Keratinocyte (primary cell): ENCODE measurements around the gene BCAS3. TPM values are rescaled to one million over a fixed set of nuclear protein-coding genes. Genes with fewer than 3 reads are reported as not detected.

ENCODE experiments used
- DNase-seq: peaks from one replicate; pipeline ENCODE4 v3.0.0-alpha.2; 2011; ENCODE audit warnings: low read depth, missing footprints, low spot score
- FAIRE-seq: peaks from 2 replicates; lab custom pipeline; 2011; peaks lifted over from hg19 to GRCh38; lab: Jason Lieb, UNC
- H2AFZ ChIP-seq: 2 replicates; pipeline ENCODE4 v1.6.0; 2012; ENCODE audit warnings: low read length, control low read depth, inconsistent platforms; ENCODE audit not compliant: control insufficient read depth
- H3K27ac ChIP-seq: 2 replicates; pipeline ENCODE4 v1.5.1; 2011; ENCODE audit warnings: low read length; ENCODE audit not compliant: control insufficient read depth, insufficient read depth
- H3K27me3 ChIP-seq: 3 replicates; pipeline ENCODE4 v1.6.0; 2011; ENCODE audit warnings: low read length; ENCODE audit not compliant: control insufficient read depth, insufficient read depth; ENCODE audit errors: extremely low read depth
- H3K36me3 ChIP-seq, 2 experiments: 2 replicates in 1 of 2; 3 replicates in 1 of 2; pipeline ENCODE4 v1.5.1; 2011; ENCODE audit warnings: low read length in 2 of 2, mild to moderate bottlenecking in 1 of 2; ENCODE audit not compliant: control insufficient read depth in 2 of 2, insufficient read depth in 2 of 2; ENCODE audit errors: extremely low read depth in 1 of 2
- H3K4me1 ChIP-seq: 3 replicates; pipeline ENCODE4 v1.5.1; 2011; ENCODE audit warnings: low read length; ENCODE audit not compliant: control insufficient read depth, insufficient read depth; ENCODE audit errors: extremely low read depth
- H3K4me2 ChIP-seq: 3 replicates; pipeline ENCODE4 v1.6.0; 2011; ENCODE audit warnings: low read depth, low read length; ENCODE audit not compliant: control insufficient read depth, insufficient read depth; ENCODE audit errors: extremely low read depth
- H3K4me3 ChIP-seq, 3 experiments: fragments of 200-600 bp in 1 of 3; sonication (generic) in 1 of 3; 2 replicates in 2 of 3; 3 replicates in 1 of 3; pipeline ENCODE4 v1.5.1; 2011 to 2016; ENCODE audit warnings: low read length in 3 of 3, mild to moderate bottlenecking in 3 of 3, control low read depth in 2 of 3, inconsistent platforms in 1 of 3, low read depth in 1 of 3, mixed read lengths in 1 of 3, mixed run types in 1 of 3, moderate library complexity in 1 of 3; ENCODE audit not compliant: control insufficient read depth in 2 of 3, insufficient read depth in 2 of 3; ENCODE audit errors: extremely low read depth in 1 of 3
- H3K79me2 ChIP-seq: 2 replicates; pipeline ENCODE4 v1.6.0; 2012; ENCODE audit warnings: low read length; ENCODE audit not compliant: control insufficient read depth, insufficient read depth
- H3K9ac ChIP-seq: 3 replicates; pipeline ENCODE4 v1.6.0; 2011; ENCODE audit warnings: low read length; ENCODE audit not compliant: control insufficient read depth, insufficient read depth; ENCODE audit errors: extremely low read depth
- H3K9me1 ChIP-seq: 3 replicates; pipeline ENCODE4 v1.6.0; 2011; ENCODE audit warnings: low read length; ENCODE audit not compliant: control insufficient read depth, insufficient read depth; ENCODE audit errors: extremely low read depth
- H3K9me3 ChIP-seq: 2 replicates; pipeline ENCODE4 v1.5.1; 2012; ENCODE audit warnings: low read depth, low read length; ENCODE audit not compliant: control insufficient read depth
- H4K20me1 ChIP-seq: 3 replicates; pipeline ENCODE4 v1.6.0; 2011; ENCODE audit warnings: low read length; ENCODE audit not compliant: control insufficient read depth, insufficient read depth; ENCODE audit errors: extremely low read depth
- CTCF ChIP-seq, 3 experiments: IDR thresholded peaks in 1 of 3; conservative IDR thresholded peaks in 1 of 3; optimal IDR thresholded peaks in 1 of 3; 2 replicates in 2 of 3; 3 replicates in 1 of 3; pipeline versions ENCODE3 to v1.5.1; 2011; ENCODE audit warnings: low read length in 3 of 3, mild to moderate bottlenecking in 3 of 3, moderate library complexity in 2 of 3, control low read depth in 1 of 3, inconsistent platforms in 1 of 3; ENCODE audit not compliant: insufficient read depth in 2 of 3; ENCODE audit errors: extremely low read depth in 1 of 3
- EZH2 ChIP-seq: IDR thresholded peaks from one replicate; pipeline ENCODE4 v1.6.1; 2012; ENCODE audit warnings: inconsistent platforms, mild to moderate bottlenecking, low read length, moderate library complexity
- dilution Hi-C: fragments of 300-500 bp; cut with MboI; formaldehyde crosslinking; loops from one replicate; pipeline ENCODE4 v1.7.0; 2020; ENCODE audit warnings: low sequenced_read_pairs; ENCODE audit not compliant: extremely low pct_ligation_motif_present
- polyA plus RNA-seq, 5 experiments: library from polyadenylated mRNA; depleted of rRNA in 3 of 5; stranded (reverse) in 3 of 5; stranded (forward) in 1 of 5; unstranded in 1 of 5; fragments of >200 nt; gene quantifications; 1 replicate in 1 of 5; 2 replicates in 3 of 5; 3 replicates in 1 of 5; pipeline versions ENCODE4 v1.2.1 to v1.2.3, GENCODE V29; 2011 to 2012; ENCODE audit warnings: missing spikeins in 2 of 5, low read depth in 1 of 5, low replicate concordance in 1 of 5

Gene BCAS3
- polyA plus RNA-seq, 1 donor (not counting 4 experiments of a cell fraction or from before 2014, with no cell fraction given) = 11.8 TPM

GRCh38 chr17:61219460-61219859 is 541.8 kb downstream of the BCAS3 start:
- Histone ChIP-seq H3K27ac (no peak overlapping the region), H2AFZ (no peak overlapping the region), H3K9me1 (no peaks in the 10 kb centered on the region), H3K9me3 (no peaks in the 10 kb centered on the region), H3K4me1 (no peaks in the 10 kb centered on the region), H3K79me2 (no peaks in the 10 kb centered on the region), H4K20me1 (no peaks in the 10 kb centered on the region), H3K36me3 (no peaks in the 10 kb centered on the region), H3K9ac (no peak overlapping the region), H3K27me3 (no peaks in the 10 kb centered on the region), H3K4me3 (no peak overlapping the region), H3K4me2 (no peak overlapping the region)
- dilution Hi-C loops = no loop called here
- TF ChIP-seq EZH2 = no peak
- TF ChIP-seq CTCF (optimal IDR thresholded peaks at IDR 0.05 in 1 of 3, IDR thresholded peaks at IDR 0.05 in 1 of 3, conservative IDR thresholded peaks at IDR 0.05 in 1 of 3; ENCODE audit: extremely low read depth in 1 of 3, insufficient read depth in 2 of 3, low read length in 3 of 3) = no peak
- FAIRE-seq (no peak), DNase-seq (no peak)

GRCh38 chr17:61221181-61221580 is 543.5 kb downstream of the BCAS3 start:
- dilution Hi-C loops = no loop called here
- no peaks in the 10 kb centered on the region for H3K4me1 ChIP-seq
- H3K36me3 ChIP-seq = no peaks in the 10 kb centered on the region
- H3K27me3 ChIP-seq = no peaks in the 10 kb centered on the region
- DNase-seq (no peak), FAIRE-seq (no peak)
- H3K9me1 ChIP-seq = no peaks in the 10 kb centered on the region
- H3K4me2 ChIP-seq = no peak overlapping the region
- no peak overlapping the region for H3K9ac ChIP-seq
- no peak overlapping the region for H3K4me3 ChIP-seq
- no peak overlapping the region for H2AFZ ChIP-seq
- no peaks in the 10 kb centered on the region for H3K9me3 ChIP-seq
- no peak overlapping the region for H3K27ac ChIP-seq
- TF ChIP-seq EZH2 (no peak), CTCF (optimal IDR thresholded peaks at IDR 0.05 in 1 of 3, IDR thresholded peaks at IDR 0.05 in 1 of 3, conservative IDR thresholded peaks at IDR 0.05 in 1 of 3; ENCODE audit: extremely low read depth in 1 of 3, insufficient read depth in 2 of 3, low read length in 3 of 3) (no peak)
- H3K79me2 ChIP-seq = no peaks in the 10 kb centered on the region
- no peaks in the 10 kb centered on the region for H4K20me1 ChIP-seq
